Muscle layer of duodenum (tissue), 2 donors: ENCODE data around the gene NRXN3.
A peak's percentile ranks its signal among the peaks of the same experiment; 100 is the strongest.
"Not testable (repeated sequence)": the region's sequence is repeated elsewhere in the genome, so short reads cannot be mapped to it uniquely, and the experiment has no call there.

Source experiments
- H3K27ac ChIP-seq: one replicate; pipeline ENCODE4 v1.7.0; 2013; ENCODE audit warnings: mild to moderate bottlenecking, low read length
- H3K27me3 ChIP-seq: one replicate; pipeline ENCODE4 v1.7.0; 2013; ENCODE audit warnings: low read depth, mild to moderate bottlenecking, control low read depth, low read length
- H3K36me3 ChIP-seq, 2 donors: one replicate each; pipeline ENCODE4 v1.7.0; 2013; ENCODE audit warnings: low read length in 2 of 2, control low read depth in 1 of 2, mild to moderate bottlenecking in 1 of 2; ENCODE audit not compliant: insufficient read depth in 2 of 2, control insufficient read depth in 1 of 2
- H3K4me1 ChIP-seq, 2 donors: one replicate each; pipeline ENCODE4 v1.7.0; 2013; ENCODE audit warnings: low read length in 2 of 2, mild to moderate bottlenecking in 2 of 2, control low read depth in 1 of 2, moderate library complexity in 1 of 2; ENCODE audit not compliant: insufficient read depth in 2 of 2, control insufficient read depth in 1 of 2
- H3K4me3 ChIP-seq, 2 donors: one replicate each; pipeline ENCODE4 v1.7.0; 2013; ENCODE audit warnings: low read length in 2 of 2, low read depth in 1 of 2, mild to moderate bottlenecking in 1 of 2
- H3K9me3 ChIP-seq, 2 donors: one replicate each; pipeline ENCODE4 v1.7.0; 2013; ENCODE audit warnings: low read length in 2 of 2, control low read depth in 1 of 2, mild to moderate bottlenecking in 1 of 2; ENCODE audit not compliant: control insufficient read depth in 1 of 2
- donor health status: healthy.

NRXN3 gene

DNA sequence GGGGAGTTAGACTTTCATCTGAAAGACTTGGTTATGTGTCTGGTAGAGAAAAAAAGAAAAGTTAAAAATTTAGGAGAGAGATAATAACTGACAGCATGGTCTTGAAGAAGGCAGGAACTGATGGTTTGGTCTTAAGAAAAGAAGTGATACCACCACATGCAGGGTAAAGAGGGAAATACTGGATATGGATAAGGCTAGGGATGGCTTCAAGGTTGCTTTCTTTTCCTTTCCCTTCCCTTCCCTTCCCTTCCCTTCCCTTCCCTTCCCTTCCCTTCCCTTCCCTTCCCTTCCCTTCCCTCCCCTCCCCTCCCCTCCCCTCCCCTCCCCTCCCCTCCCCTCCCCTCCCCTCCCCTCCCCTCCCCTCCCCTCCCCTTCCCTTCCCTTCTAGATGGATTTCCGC, 849.7 kb downstream of the NRXN3 start:
- H3K4me1 ChIP-seq, H3K27ac ChIP-seq, H3K4me3 ChIP-seq, H3K36me3 ChIP-seq, H3K9me3 ChIP-seq, H3K27me3 ChIP-seq: not testable (repeated sequence)

- Histone ChIP-seq H3K27ac (no peak overlapping the region), H3K4me1 (no peaks in the 10 kb centered on the region), H3K4me3 (no peak overlapping the region), H3K36me3 (no peaks in the 10 kb centered on the region), H3K9me3 (peaks cover 0 to 6% of the 10 kb centered on the region in 2 donors), H3K27me3 (no peaks in the 10 kb centered on the region)
Observed at GRCh38 chr14:79021766-79022165, 851.6 kb downstream of the NRXN3 start.

GRCh38 chr14:79027138-79027537, 857.0 kb downstream of the NRXN3 start:
- Histone ChIP-seq H3K36me3 (no peaks in the 10 kb centered on the region), H3K27ac (no peak overlapping the region), H3K4me3 (no peak overlapping the region), H3K27me3 (no peaks in the 10 kb centered on the region), H3K9me3 (peaks cover 0 to 6% of the 10 kb centered on the region in 2 donors), H3K4me1 (no peaks in the 10 kb centered on the region)

- Histone ChIP-seq H3K9me3 (peaks cover 0 to 6% of the 10 kb centered on the region in 2 donors), H3K4me3 (no peak overlapping the region), H3K27me3 (no peaks in the 10 kb centered on the region), H3K4me1 (no peaks in the 10 kb centered on the region), H3K27ac (no peak overlapping the region), H3K36me3 (no peaks in the 10 kb centered on the region)
Observed at GRCh38 chr14:79028281-79028680, 858.1 kb downstream of the NRXN3 start.

- Histone ChIP-seq H3K9me3 (peaks cover 0 to 8% of the 10 kb centered on the region in 2 donors), H3K27me3 (no peaks in the 10 kb centered on the region), H3K4me1 (no peaks in the 10 kb centered on the region), H3K4me3 (no peak overlapping the region), H3K27ac (no peak overlapping the region), H3K36me3 (no peaks in the 10 kb centered on the region)
Observed at GRCh38 chr14:79036441-79036840, 866.3 kb downstream of the NRXN3 start.

DNA sequence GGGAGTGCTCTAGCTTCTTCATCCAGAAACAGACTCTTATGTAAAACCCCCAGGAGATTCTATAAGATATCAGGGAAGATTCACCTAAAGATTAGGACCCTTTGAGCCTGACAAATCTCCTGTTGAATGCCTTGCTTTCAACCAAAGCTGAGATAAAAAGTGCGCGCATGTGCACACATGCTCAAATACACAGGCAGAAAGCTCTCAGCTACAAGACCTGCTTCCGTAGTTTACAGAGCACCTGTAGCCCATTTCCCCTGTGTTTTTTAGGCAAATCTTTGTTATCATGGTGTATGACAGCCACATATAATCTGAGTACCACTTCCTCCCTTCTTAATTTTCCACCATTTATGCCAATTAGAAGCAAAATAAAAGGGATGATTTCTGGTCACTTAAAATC, 866.9 kb downstream of the NRXN3 start:
- Histone ChIP-seq H3K36me3 (no peaks in the 10 kb centered on the region), H3K4me3 (no peak overlapping the region), H3K9me3 (peaks cover 0 to 8% of the 10 kb centered on the region in 2 donors), H3K27ac (no peak overlapping the region), H3K4me1 (no peaks in the 10 kb centered on the region), H3K27me3 (no peaks in the 10 kb centered on the region)

DNA sequence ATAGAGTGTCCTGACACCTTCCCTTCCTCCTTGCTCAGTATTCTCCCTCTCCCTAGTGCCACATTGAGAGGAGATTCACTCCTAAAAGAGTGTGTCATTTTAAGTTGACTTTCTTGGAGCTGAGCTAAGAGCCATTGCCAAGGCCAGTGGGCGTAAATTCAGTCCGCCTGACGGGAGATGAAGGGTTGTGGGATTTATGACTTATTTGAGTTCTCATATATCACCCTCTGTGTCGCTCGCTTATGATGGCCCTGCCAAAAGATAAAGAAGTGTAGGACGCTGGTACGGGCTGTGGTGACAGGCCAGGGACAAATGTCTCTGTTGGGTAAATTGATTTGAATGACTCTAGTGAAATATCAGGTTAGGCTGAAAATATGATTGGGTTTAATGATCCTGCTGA, 867.4 kb downstream of the NRXN3 start:
- Histone ChIP-seq H3K36me3 (no peaks in the 10 kb centered on the region), H3K4me1 (no peaks in the 10 kb centered on the region), H3K27ac (no peak overlapping the region), H3K27me3 (no peaks in the 10 kb centered on the region), H3K4me3 (no peak overlapping the region), H3K9me3 (peaks cover 0 to 8% of the 10 kb centered on the region in 2 donors)

DNA sequence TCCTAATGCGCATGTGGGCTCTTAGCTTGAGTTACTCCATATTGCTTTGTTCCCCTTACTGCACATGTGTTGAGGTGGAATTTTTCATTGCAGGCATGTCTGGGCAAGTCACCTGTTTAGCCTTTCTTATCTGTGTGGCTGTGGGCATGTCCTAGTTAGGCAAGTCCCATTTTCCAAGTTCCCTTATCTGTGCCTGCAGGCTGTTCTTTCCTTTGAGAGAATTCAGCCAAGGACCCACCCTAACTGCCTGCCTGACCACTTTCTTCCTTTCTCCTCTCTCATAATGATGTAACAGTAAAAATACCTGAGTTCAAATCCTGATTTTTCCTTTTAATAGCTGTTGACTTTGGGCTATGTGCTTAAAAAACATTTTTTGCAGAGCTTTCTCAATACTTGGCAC, 870.6 kb downstream of the NRXN3 start:
- peaks cover 0 to 8% of the 10 kb centered on the region in 2 donors for H3K9me3 ChIP-seq
- no peaks in the 10 kb centered on the region for H3K36me3 ChIP-seq
- H3K27ac ChIP-seq = no peak overlapping the region
- no peaks in the 10 kb centered on the region for H3K4me1 ChIP-seq
- no peak overlapping the region for H3K4me3 ChIP-seq
- H3K27me3 ChIP-seq = no peaks in the 10 kb centered on the region

DNA sequence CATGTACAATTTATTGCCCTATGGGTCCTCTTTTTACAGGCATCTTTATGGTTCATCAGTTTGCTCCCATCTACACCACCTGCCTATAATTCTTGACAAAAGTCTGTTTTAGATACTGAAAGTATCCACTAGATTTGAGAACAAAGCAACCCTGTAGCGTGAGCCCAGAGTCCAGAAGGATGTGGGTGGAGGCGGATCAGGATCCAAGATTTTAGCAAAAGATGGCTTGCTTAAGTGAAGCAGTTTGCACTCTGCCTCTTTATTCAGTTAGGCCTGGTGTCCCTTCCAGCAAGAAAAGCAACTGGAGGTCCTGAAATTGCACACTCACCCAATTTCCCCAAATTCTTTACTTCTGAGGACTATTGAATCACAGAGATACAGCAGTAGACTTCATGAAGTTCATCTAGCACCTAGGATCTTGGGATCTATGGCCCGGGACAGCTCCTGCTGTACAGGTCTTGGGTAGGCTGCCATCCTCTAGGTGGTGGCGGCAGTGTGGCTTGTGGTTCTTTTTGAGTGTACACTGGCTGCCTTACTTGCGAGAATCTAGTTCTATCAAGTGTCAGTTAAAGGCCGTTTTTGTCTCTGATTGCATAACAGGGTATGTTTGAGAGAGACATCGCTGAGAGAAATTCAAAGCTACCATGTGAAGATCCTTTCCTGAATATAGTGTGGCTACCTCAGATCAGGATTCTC, 873.2 kb downstream of the NRXN3 start:
- no peak overlapping the region for H3K27ac ChIP-seq
- H3K9me3 ChIP-seq = peaks cover 0 to 8% of the 10 kb centered on the region in 2 donors
- H3K4me3 ChIP-seq = no peak overlapping the region
- H3K4me1 ChIP-seq = no peaks in the 10 kb centered on the region
- H3K27me3 ChIP-seq = no peaks in the 10 kb centered on the region
- H3K36me3 ChIP-seq = no peaks in the 10 kb centered on the region

GRCh38 chr14:79044894-79045624, 874.9 kb downstream of the NRXN3 start:
- Histone ChIP-seq H3K9me3 (peaks cover 0 to 8% of the 10 kb centered on the region in 2 donors), H3K4me1 (no peaks in the 10 kb centered on the region), H3K27me3 (no peaks in the 10 kb centered on the region), H3K36me3 (no peaks in the 10 kb centered on the region), H3K4me3 (no peak overlapping the region), H3K27ac (no peak overlapping the region)

GRCh38 chr14:79050787-79051727, 880.9 kb downstream of the NRXN3 start:
- no peaks in the 10 kb centered on the region for H3K36me3 ChIP-seq
- H3K27me3 ChIP-seq = no peaks in the 10 kb centered on the region
- H3K4me3 ChIP-seq = no peak overlapping the region
- H3K9me3 ChIP-seq = no peaks in the 10 kb centered on the region
- H3K4me1 ChIP-seq = peaks cover 0 to 5% of the 10 kb centered on the region in 2 donors
- peak overlapping the region; percentile 64 for H3K27ac ChIP-seq
